SK-N-SH (cell line): ENCODE results near the gene FAM43A. TPM values are rescaled to one million over a fixed set of nuclear protein-coding genes. Genes with fewer than 3 reads are reported as not detected.

Source experiments
- CTCF ChIA-PET: fragments of 300-600, 350-600 bp; formaldehyde crosslinking; extraction: SDS; loops from one replicate; lab custom pipeline; 2021; lab: Yijun Ruan, JAX
- POLR2A ChIA-PET: fragments of 350-600 bp; sonication (Branson Sonifier 250); formaldehyde crosslinking; extraction: SDS; loops from one replicate; lab custom pipeline; 2020; ENCODE audit warnings: antibody characterized with exemption, inconsistent platforms; lab: Yijun Ruan, JAX
- DNase-seq: peaks from one replicate; pipeline ENCODE4 v3.0.0; 2012
- H2AFZ ChIP-seq: fragments of 200-600 bp; sonication (generic); 2 replicates; pipeline ENCODE4 v1.8.1; 2016; ENCODE audit warnings: antibody characterized with exemption, mild to moderate bottlenecking, low read depth
- H3F3A ChIP-seq: fragments of 200-600 bp; sonication (generic); replicated peaks from 2 replicates; pipeline ENCODE3; 2016; ENCODE audit warnings: antibody characterized with exemption, mild to moderate bottlenecking; ENCODE audit not compliant: insufficient read depth
- H3K27ac ChIP-seq, 2 experiments: fragments of 200-500 bp in 1 of 2; fragments of 200-600 bp in 1 of 2; sonication (Bioruptor generic) in 1 of 2; sonication (generic), shearing (Covaris generic) in 1 of 2; 2 replicates each; pipeline versions ENCODE4 v1.5.1 to v1.6.1; 2014 to 2016; ENCODE audit warnings: low read depth in 2 of 2, inconsistent platforms in 1 of 2, low read length in 1 of 2, mild to moderate bottlenecking in 1 of 2, mixed read lengths in 1 of 2
- H3K27me3 ChIP-seq: fragments of 200-600 bp; sonication (generic), shearing (Covaris generic); 2 replicates; pipeline ENCODE4 v1.6.1; 2016; ENCODE audit warnings: mixed run types; ENCODE audit not compliant: insufficient read depth
- H3K36me3 ChIP-seq, 2 experiments: fragments of 200-500 bp in 1 of 2; fragments of 200-600 bp in 1 of 2; sonication (Bioruptor generic) in 1 of 2; sonication (generic) in 1 of 2; replicated peaks in 1 of 2; 2 replicates each; pipeline versions ENCODE3 to v1.5.1; 2014 to 2016; ENCODE audit warnings: low read length in 1 of 2, mild to moderate bottlenecking in 1 of 2; ENCODE audit not compliant: insufficient read depth in 2 of 2, control insufficient read depth in 1 of 2
- H3K4me1 ChIP-seq, 2 experiments: fragments of 200-500 bp in 1 of 2; fragments of 200-600 bp in 1 of 2; sonication (Bioruptor generic) in 1 of 2; sonication (generic), shearing (Covaris generic) in 1 of 2; 2 replicates each; pipeline versions ENCODE4 v1.5.1 to v1.6.1; 2014 to 2016; ENCODE audit warnings: low read depth in 1 of 2, low read length in 1 of 2, mixed run types in 1 of 2; ENCODE audit not compliant: insufficient read depth in 2 of 2, control insufficient read depth in 1 of 2
- H3K4me2 ChIP-seq: fragments of 200-600 bp; sonication (generic), shearing (Covaris generic); 2 replicates; pipeline ENCODE4 v1.6.1; 2017; ENCODE audit warnings: mixed run types
- H3K4me3 ChIP-seq, 2 experiments: fragments of 200-500 bp in 1 of 2; fragments of 200-600 bp in 1 of 2; sonication (Bioruptor generic) in 1 of 2; sonication (generic), shearing (Covaris generic) in 1 of 2; 2 replicates each; pipeline versions ENCODE4 v1.5.1 to v1.8.1; 2014 to 2016; ENCODE audit warnings: low read depth in 2 of 2, inconsistent platforms in 1 of 2, low read length in 1 of 2, mild to moderate bottlenecking in 1 of 2, mixed read lengths in 1 of 2, moderate library complexity in 1 of 2
- H3K79me2 ChIP-seq: fragments of 200-600 bp; sonication (generic); 2 replicates; pipeline ENCODE4 v1.8.1; 2017; ENCODE audit warnings: mild to moderate bottlenecking; ENCODE audit not compliant: insufficient read depth
- H3K9ac ChIP-seq: fragments of 200-600 bp; sonication (generic); 2 replicates; pipeline ENCODE4 v1.6.1; 2017; ENCODE audit warnings: mixed run types
- H3K9me2 ChIP-seq: fragments of 200-600 bp; sonication (generic); 2 replicates; pipeline ENCODE4 v1.6.1; 2017; ENCODE audit warnings: mixed run types
- H3K9me3 ChIP-seq: fragments of 200-600 bp; sonication (generic); 2 replicates; pipeline ENCODE4 v1.6.1; 2017; ENCODE audit warnings: mixed run types, mild to moderate bottlenecking, moderate library complexity
- H4K20me1 ChIP-seq: fragments of 200-600 bp; sonication (generic); 2 replicates; pipeline ENCODE4 v1.6.1; 2017; ENCODE audit warnings: mild to moderate bottlenecking, mixed run types; ENCODE audit not compliant: insufficient read depth
- CTCF ChIP-seq: fragments of 200-600 bp; sonication (generic); IDR thresholded peaks from 2 replicates; pipeline ENCODE4 v1.6.1; 2017; ENCODE audit warnings: antibody characterized with exemption, mild to moderate bottlenecking, moderate library complexity
- EP300 ChIP-seq, 2 experiments: IDR thresholded peaks; 2 replicates each; pipeline versions ENCODE4 v1.4.0 to v1.6.1; 2012; ENCODE audit warnings: borderline replicate concordance in 1 of 2, low read depth in 1 of 2, low read length in 1 of 2
- EZH2phosphoT487 ChIP-seq: fragments of 200-600 bp; sonication (generic); IDR thresholded peaks from 2 replicates; pipeline ENCODE4 v1.6.1; 2017; ENCODE audit warnings: low read depth, mixed run types, mild to moderate bottlenecking, antibody characterized with exemption, moderate library complexity, borderline replicate concordance
- IRF3 ChIP-seq: fragments of 150-350 bp; IDR thresholded peaks from 2 replicates; pipeline ENCODE4 v1.6.1; 2016; ENCODE audit warnings: mild to moderate bottlenecking, low read depth, low read length
- NFIC ChIP-seq: IDR thresholded peaks from 2 replicates; pipeline ENCODE4 v1.4.0; 2012; ENCODE audit warnings: borderline replicate concordance
- PBX3 ChIP-seq: IDR thresholded peaks from 2 replicates; pipeline ENCODE4; 2012
- RAD21 ChIP-seq: IDR thresholded peaks from 2 replicates; pipeline ENCODE4 v1.6.1; 2012; ENCODE audit warnings: mild to moderate bottlenecking, low read length
- RCOR1 ChIP-seq: fragments of 150-350 bp; IDR thresholded peaks from 2 replicates; pipeline ENCODE4 v1.6.1; 2017; ENCODE audit warnings: antibody characterized with exemption, low read length
- TAF1 ChIP-seq: IDR thresholded peaks from 2 replicates; pipeline ENCODE4 v1.6.1; 2012; ENCODE audit warnings: low read depth, mild to moderate bottlenecking, low read length, moderate library complexity, borderline replicate concordance
- TCF12 ChIP-seq: IDR thresholded peaks from 2 replicates; pipeline ENCODE4 v1.4.0; 2012
- TEAD4 ChIP-seq: IDR thresholded peaks from 2 replicates; pipeline ENCODE4 v1.4.0; 2012; ENCODE audit warnings: mild to moderate bottlenecking, borderline replicate concordance; ENCODE audit not compliant: insufficient read depth
- USF1 ChIP-seq: IDR thresholded peaks from 2 replicates; pipeline ENCODE4 v1.4.0; 2012; ENCODE audit warnings: low read depth, borderline replicate concordance
- WGBS: methylation state at CpG from one replicate; pipeline ENCODE4 v1.1.6; 2017; ENCODE audit warnings: low lambda C conversion rate; 5-methylcytosine and 5-hydroxymethylcytosine counted together
- polyA plus RNA-seq, 3 experiments: library from polyadenylated mRNA; depleted of rRNA; stranded (reverse); fragments of >200 nt; gene quantifications; 2 replicates each; pipeline ENCODE4 v1.2.3, GENCODE V29; 2012

FAM43A gene
- polyA plus RNA-seq, 1 of the 3 experiments (the other 2 are of a cell fraction) = 2.4 TPM

- no peak for TF ChIP-seq IRF3
- TF ChIP-seq TEAD4 = no peak
- no peak for TF ChIP-seq RCOR1
- no peak for TF ChIP-seq PBX3
- no peak for TF ChIP-seq TAF1
- no peak for TF ChIP-seq EZH2phosphoT487
- no peak for TF ChIP-seq EP300 (IDR thresholded peaks at IDR 0.05; ENCODE audit: borderline replicate concordance in 1 of 2, low read depth in 1 of 2, low read length in 1 of 2)
- no peak for TF ChIP-seq NFIC
- no peak for TF ChIP-seq RAD21
- no peak for TF ChIP-seq USF1
- no peak for TF ChIP-seq TCF12
Observed at GRCh38 chr3:194661946-194662345, 23.7 kb upstream of the FAM43A start (continued).

GRCh38 chr3:194664857-194665256 is 20.8 kb upstream of the FAM43A start:
- Histone ChIP-seq H3K36me3 (peaks cover 57 to 66% of the 10 kb centered on the region in 2 experiments), H3K4me1 (no peaks in the 10 kb centered on the region), H3K27ac (no peak overlapping the region), H3K9ac (no peak overlapping the region), H3K9me3 (no peaks in the 10 kb centered on the region), H3F3A (no peaks in the 10 kb centered on the region), H4K20me1 (no peaks in the 10 kb centered on the region), H3K79me2 (peaks cover 34% of the 10 kb centered on the region), H3K4me2 (no peak overlapping the region), H3K4me3 (no peak overlapping the region), H3K9me2 (no peaks in the 10 kb centered on the region), H3K27me3 (no peaks in the 10 kb centered on the region), H2AFZ (no peak overlapping the region)
- TF ChIP-seq CTCF = no peak
- no peak for TF ChIP-seq TCF12
- CTCF ChIA-PET = no interaction called here
- POLR2A ChIA-PET = no interaction called here
- DNase-seq = no peak
- 94% methylated on average over 7 of the region's 7 CpGs for WGBS
